HG02885 (cell line): ENCODE measurements around the gene SHISA9.

Experiments used
- ATAC-seq: cut with Tn5 transposase; IDR thresholded peaks from one replicate; pipeline ENCODE4 v1.9.1; 2021; ENCODE audit warnings: mild to moderate bottlenecking; ENCODE audit not compliant: unreplicated experiment, poor library complexity

SHISA9 gene

DNA sequence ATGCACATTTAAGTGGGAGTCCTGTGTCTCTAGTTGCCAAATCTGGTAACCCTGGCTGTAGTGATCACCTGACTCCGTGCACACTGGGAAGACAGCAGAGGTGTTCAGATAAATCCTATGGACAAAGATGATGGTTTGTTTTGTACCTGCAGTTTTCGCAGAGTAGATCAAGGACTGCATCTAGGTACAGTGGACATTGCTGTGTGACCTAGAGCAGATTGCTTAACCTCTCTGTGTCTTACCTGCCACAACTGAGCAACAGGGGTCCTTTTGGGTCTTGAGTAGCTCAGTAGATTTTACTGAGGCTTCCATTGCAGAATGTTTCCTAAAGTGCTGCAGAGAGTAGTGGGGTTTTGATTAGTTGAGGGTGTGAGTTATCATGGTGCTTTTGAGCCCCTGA is 160.8 kb downstream of the SHISA9 start:
- no peak for ATAC-seq

DNA sequence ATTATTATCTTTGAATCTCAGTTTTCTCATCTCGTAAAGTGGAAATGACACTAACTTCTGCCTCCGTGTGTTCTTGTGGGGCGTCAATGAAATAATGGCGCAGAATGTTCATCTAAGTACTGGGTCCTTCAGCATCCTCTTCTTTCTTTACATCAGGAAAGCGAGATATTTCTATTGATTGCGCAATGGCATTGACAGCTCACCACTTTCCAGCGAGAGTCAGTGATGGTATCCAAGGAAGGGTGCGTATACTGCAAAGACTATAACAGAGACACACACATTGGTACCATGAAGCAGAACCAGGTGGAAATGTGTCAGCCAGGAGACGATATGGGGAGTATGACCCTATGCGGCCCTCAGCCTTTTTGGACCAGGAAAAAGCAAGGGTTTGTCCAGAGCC is 162.1 kb downstream of the SHISA9 start:
- no peak for ATAC-seq

DNA sequence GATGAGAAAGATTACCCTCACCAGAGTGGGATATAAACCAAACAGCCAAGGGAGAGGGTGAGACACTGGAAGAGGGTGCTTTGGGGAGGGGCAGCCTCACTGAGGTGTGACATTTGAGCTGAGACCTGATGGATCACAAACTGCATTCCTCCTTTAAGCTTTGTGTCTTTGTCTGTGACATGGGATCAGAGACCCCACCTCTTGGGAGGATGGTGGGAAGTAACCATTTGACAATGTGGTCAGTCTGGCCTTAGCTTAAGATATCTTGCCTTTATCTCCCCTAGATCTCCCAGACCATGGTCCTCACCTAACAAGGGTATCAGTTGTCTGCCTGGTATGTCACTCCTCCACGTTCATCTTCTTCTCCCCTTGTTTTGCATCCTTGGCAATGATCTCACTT is 163.4 kb downstream of the SHISA9 start:
- ATAC-seq, result no peak

- no peak for ATAC-seq
These were observed 166.2 kb downstream of the SHISA9 start for GRCh38 chr16:13067648-13068047.

- ATAC-seq, result no peak
These were observed 167.7 kb downstream of the SHISA9 start for GRCh38 chr16:13068912-13069583.

DNA sequence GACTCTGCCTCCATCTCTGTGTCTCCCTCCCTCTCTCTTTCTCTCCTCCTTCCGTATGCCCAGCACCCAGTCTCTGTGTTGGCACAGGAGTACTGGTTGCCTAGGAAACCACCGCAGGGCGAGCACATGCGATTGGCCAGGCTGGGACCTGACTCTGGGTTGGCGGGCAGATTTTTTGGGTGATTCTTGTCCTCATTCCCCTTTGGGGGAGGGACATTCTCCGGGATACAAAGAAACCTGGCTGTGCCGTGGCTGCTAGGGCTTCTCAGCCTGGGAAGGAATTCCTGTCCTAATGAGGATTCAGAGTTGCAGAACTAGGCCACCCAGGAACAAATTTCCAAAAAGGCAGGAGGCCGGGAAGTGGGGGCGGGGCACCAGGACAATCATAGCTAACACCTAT is 168.9 kb downstream of the SHISA9 start:
- ATAC-seq, result no peak

DNA sequence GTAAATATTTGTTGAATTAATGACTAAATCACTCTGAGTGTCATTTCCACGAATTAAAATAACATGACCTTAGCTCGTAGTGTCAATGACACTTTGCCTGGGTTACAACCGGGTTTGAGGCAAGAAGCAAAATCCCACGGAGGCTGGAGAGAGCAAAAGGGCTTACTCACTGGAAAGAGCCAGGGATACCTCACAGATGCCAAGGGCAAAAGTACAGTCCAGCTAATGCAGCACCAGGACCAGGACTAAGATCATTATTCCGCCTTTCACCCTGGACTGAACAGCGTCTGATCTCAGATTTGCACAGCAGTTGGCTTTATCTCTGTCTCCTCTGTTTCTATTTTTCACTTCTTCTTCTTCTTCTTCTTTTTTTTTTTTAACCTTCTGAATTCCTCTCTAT is 175.5 kb downstream of the SHISA9 start:
- no peak for ATAC-seq

DNA sequence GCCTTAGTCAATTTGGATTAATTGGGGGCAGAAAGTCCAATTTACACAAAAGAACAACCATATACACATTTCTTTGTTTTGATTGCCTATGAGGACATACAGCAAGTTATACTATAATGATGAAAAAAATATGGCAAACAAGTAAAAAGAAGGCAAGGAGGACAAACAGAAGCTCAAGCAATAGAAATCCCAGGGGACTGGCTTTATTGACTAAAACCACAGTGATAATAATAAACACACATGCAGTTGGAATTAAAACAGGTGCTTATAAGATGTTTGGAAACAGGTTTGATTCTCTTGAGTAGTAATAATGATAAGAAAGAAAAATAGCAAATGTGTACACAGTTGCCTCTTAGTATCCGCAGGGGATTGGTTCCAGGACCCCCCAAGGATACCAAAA is 176.4 kb downstream of the SHISA9 start:
- no peak for ATAC-seq

DNA sequence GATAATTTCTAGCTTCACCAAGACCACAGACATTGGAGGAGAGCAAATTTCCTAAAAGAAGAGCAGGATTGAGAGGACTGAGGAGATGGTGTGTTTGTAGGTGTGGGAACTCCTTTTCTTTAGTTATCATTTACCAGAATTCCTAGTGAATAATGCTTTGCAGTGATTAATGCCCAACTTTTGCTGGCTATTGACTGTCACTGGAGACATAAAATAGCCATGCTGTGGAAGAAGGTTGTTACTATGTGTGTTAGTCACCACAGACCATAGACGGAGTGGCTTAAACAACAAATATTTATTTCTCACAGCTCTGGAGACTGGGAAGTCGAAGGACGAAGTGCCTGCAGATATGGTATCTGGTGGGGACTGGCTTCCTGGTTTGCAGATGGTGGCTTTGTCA is 179.1 kb downstream of the SHISA9 start:
- no peak for ATAC-seq

DNA sequence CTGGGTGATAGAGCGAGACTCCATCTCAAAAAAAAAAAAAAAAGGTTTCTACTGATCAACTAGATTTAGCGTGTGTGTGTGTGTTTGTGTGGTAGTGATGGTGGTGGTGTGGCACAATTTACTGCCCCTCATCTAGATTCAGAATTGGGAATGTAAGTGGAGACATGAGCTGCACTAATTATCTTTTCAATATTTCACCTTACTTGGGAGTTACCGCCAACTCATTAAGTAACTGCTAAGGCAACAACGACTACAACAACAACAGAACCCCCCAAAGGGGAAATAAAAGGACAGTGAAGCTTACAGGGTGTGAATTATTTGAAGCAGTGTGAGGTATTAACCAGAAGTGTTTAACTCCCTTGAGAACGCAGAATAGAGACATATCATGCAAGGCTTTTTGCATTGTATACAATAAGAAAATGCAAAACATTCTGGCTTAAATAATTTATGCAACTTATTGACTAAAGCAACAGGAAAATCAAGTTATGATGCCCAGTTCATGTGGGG is 180.5 kb downstream of the SHISA9 start:
- ATAC-seq, result no peak

GRCh38 chr16:13083681-13084080 is 182.3 kb downstream of the SHISA9 start:
- no peak for ATAC-seq

DNA sequence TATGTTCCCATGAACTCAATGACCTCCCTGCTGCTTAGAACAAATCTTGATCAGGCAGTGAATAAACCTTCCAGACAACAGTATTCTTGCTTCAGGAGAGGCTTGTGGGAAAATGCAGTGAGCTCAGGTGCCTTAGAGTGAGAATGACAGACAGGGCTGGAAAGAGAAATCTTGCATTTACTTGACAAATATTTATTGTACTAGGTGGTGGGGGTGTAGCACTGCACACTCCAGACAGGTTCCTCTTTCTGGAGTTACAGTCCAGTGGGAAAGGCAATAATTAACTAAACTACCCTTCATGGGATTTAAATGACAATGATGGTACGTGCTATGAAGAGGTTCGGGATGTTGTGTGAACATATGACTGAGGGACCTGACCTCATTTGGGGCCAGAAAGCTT is 182.9 kb downstream of the SHISA9 start:
- no peak for ATAC-seq

GRCh38 chr16:13093661-13094060 is 192.3 kb downstream of the SHISA9 start:
- ATAC-seq, result no peak

GRCh38 chr16:13095061-13095460 is 193.7 kb downstream of the SHISA9 start:
- no peak for ATAC-seq

GRCh38 chr16:13098536-13098935 is 197.1 kb downstream of the SHISA9 start:
- ATAC-seq, result no peak

- ATAC-seq, result no peak
These were observed 198.4 kb downstream of the SHISA9 start for GRCh38 chr16:13099822-13100221.

GRCh38 chr16:13100970-13101369 is 199.6 kb downstream of the SHISA9 start:
- no peak for ATAC-seq

DNA sequence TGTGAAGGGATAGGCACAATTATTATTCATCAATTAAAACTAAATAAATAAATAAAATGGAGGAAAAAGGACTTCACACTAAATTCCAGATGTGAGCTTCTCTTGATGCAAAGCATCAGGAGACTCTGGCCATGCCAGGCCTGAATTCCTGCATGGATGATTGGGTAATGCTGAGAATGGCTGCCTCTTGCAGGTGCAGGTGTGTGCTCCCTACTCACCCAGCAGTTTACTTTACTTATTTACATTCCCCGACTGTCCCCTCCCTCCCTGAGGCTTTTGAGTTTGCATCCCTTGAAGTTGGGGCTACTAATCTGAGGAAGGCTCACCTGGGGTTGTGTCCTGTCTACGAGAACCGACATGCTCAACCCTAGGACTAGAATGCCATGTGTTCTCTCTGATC is 200.4 kb downstream of the SHISA9 start:
- ATAC-seq, result no peak

DNA sequence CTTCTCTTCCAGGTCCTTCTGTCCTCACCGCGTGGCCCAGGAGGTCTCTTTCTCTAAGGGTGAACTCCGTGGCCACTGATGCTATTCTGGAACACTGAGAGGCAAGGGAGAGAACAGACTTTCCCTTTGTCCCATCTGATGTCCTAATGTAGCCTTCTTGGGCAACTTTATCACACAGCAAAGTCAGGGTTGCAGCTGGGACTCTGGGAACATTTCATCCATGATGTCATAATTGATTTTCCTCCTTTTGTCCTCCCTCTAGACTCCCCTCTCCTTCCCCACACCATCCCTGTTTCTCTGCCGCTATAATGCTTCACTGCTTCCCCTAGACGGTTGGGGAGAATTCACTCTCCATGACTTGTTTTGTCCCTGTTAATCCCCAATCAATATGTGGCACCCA is 201.0 kb downstream of the SHISA9 start:
- ATAC-seq, result no peak

- no peak for ATAC-seq
These were observed 202.6 kb downstream of the SHISA9 start for GRCh38 chr16:13103831-13104530.

DNA sequence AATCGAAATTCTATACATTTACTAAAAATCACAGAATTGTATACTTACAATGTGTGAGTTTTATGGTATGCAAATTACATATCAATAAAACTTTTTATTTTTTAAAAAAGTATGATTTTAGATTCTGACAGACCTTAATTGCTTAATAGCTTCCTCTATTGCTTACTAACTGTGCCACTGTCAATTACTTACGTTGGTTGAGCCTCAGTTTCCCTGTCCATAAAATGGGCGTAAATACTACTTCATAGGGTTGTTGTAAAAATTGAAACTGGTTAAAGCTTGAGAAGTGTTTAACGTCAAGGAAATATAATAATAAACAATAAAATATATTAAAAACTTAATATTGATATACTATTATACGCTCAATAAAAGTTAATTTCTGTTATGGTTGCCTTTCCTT is 203.4 kb downstream of the SHISA9 start:
- no peak for ATAC-seq

- no peak for ATAC-seq
These were observed 204.0 kb downstream of the SHISA9 start for GRCh38 chr16:13105427-13105826.
